ENCODE data around the gene ALLC.

DNA sequence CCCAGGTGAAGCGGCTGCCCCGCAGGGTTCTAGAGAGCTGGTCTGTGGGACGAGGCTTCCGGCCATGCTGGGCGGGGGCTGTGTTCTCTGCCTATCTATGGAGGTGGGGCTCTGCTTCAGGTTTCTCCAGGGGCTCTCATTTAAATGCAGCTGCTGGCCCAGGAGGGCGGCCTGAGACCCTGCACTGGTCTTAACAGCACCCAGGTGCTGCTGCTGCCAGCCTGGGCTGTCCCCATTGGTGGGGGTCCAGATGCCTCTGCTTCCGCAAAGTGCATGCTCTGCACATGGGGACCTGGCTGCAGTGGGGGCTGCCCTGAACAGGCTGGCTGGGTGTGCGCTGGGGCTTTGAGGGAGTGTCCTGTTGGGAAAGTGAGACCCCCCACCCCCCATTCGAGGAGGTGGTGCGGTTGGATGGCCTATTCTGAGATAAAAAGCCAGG, 29.7 kb upstream of the ALLC start:
- TF ChIP-seq RAD21 (IDR thresholded peaks at IDR 0.05; ENCODE audit: low read depth) = no peak
- no peak for TF ChIP-seq FOXM1 (IDR thresholded peaks at IDR 0.05; ENCODE audit: borderline replicate concordance, low read depth)
- TF ChIP-seq EP300 (IDR thresholded peaks at IDR 0.05; ENCODE audit: borderline replicate concordance) = no peak
- TF ChIP-seq TEAD4 (IDR thresholded peaks at IDR 0.05) = no peak
- TF ChIP-seq, protein P1, sequence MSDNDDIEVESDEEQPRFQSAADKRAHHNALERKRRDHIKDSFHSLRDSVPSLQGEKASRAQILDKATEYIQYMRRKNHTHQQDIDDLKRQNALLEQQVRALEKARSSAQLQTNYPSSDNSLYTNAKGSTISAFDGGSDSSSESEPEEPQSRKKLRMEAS (IDR thresholded peaks at IDR 0.05) = no peak
- TF ChIP-seq, protein P2, sequence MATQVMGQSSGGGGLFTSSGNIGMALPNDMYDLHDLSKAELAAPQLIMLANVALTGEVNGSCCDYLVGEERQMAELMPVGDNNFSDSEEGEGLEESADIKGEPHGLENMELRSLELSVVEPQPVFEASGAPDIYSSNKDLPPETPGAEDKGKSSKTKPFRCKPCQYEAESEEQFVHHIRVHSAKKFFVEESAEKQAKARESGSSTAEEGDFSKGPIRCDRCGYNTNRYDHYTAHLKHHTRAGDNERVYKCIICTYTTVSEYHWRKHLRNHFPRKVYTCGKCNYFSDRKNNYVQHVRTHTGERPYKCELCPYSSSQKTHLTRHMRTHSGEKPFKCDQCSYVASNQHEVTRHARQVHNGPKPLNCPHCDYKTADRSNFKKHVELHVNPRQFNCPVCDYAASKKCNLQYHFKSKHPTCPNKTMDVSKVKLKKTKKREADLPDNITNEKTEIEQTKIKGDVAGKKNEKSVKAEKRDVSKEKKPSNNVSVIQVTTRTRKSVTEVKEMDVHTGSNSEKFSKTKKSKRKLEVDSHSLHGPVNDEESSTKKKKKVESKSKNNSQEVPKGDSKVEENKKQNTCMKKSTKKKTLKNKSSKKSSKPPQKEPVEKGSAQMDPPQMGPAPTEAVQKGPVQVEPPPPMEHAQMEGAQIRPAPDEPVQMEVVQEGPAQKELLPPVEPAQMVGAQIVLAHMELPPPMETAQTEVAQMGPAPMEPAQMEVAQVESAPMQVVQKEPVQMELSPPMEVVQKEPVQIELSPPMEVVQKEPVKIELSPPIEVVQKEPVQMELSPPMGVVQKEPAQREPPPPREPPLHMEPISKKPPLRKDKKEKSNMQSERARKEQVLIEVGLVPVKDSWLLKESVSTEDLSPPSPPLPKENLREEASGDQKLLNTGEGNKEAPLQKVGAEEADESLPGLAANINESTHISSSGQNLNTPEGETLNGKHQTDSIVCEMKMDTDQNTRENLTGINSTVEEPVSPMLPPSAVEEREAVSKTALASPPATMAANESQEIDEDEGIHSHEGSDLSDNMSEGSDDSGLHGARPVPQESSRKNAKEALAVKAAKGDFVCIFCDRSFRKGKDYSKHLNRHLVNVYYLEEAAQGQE (IDR thresholded peaks at IDR 0.05; ENCODE audit: low read depth) = no peak
- no peak for TF ChIP-seq YY1 (IDR thresholded peaks at IDR 0.05; ENCODE audit: low read depth)
- TF ChIP-seq CEBPB (IDR thresholded peaks at IDR 0.05) = no peak
- TF ChIP-seq TAF1 (IDR thresholded peaks at IDR 0.05; ENCODE audit: low read depth) = no peak
- no peak for TF ChIP-seq ZBTB7A (IDR thresholded peaks at IDR 0.05; ENCODE audit: low read depth)
- no peak for TF ChIP-seq NFIC (IDR thresholded peaks at IDR 0.05)

All from Ishikawa (cell line).